Prostate gland (tissue), 2 donors: ENCODE results near the gene FOXG1.

Experiments
- POLR2A ChIP-seq: fragments of 450-650 bp; IDR thresholded peaks from one replicate; pipeline ENCODE4 v1.6.1; 2016; ENCODE audit warnings: antibody characterized with exemption, mild to moderate bottlenecking
- POLR2AphosphoS5 ChIP-seq: sonication (generic); formaldehyde crosslinking; IDR thresholded peaks from one replicate; pipeline ENCODE4 v1.6.1; 2017; ENCODE audit warnings: antibody characterized with exemption
- TF ChIP-seq, protein P1 (sequence below), 4 experiments: fragments of 200-600 bp in 2 of 4; fragments of 450-650 bp in 2 of 4; sonication (generic) in 2 of 4; IDR thresholded peaks; 1 replicate in 3 of 4; 2 replicates in 1 of 4; pipeline ENCODE4 v1.5.1; 2016 to 2019; ENCODE audit warnings: antibody characterized with exemption in 4 of 4, mild to moderate bottlenecking in 2 of 4, moderate library complexity in 2 of 4

GRCh38 chr14:28766469-28766955, at the start of gene FOXG1:
- TF ChIP-seq POLR2AphosphoS5 (no peak), POLR2A (no peak)
- TF ChIP-seq, protein P1, sequence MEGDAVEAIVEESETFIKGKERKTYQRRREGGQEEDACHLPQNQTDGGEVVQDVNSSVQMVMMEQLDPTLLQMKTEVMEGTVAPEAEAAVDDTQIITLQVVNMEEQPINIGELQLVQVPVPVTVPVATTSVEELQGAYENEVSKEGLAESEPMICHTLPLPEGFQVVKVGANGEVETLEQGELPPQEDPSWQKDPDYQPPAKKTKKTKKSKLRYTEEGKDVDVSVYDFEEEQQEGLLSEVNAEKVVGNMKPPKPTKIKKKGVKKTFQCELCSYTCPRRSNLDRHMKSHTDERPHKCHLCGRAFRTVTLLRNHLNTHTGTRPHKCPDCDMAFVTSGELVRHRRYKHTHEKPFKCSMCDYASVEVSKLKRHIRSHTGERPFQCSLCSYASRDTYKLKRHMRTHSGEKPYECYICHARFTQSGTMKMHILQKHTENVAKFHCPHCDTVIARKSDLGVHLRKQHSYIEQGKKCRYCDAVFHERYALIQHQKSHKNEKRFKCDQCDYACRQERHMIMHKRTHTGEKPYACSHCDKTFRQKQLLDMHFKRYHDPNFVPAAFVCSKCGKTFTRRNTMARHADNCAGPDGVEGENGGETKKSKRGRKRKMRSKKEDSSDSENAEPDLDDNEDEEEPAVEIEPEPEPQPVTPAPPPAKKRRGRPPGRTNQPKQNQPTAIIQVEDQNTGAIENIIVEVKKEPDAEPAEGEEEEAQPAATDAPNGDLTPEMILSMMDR (IDR thresholded peaks at IDR 0.05): no peak
